Activated CD4-positive, alpha-beta memory T cell treated with anti-CD3 and anti-CD28 coated beads, Interleukin-2, amount 10 ng/mL, durations not matched to agents 7 days and 5 days (primary cell): ENCODE results near the gene PTPN20. TPM values are rescaled to one million over a fixed set of nuclear protein-coding genes. Genes with fewer than 3 reads are reported as not detected.

Experiments
- CTCF ChIA-PET: fragments of 350-600 bp; sonication (Branson Sonifier 250); formaldehyde crosslinking; loops from one replicate; lab custom pipeline; 2021; ENCODE audit warnings: antibody characterized with exemption, inconsistent platforms; lab: Charles Lee
- POLR2A ChIA-PET: fragments of 350-600 bp; sonication (Branson Sonifier 250); formaldehyde crosslinking; loops from one replicate; lab custom pipeline; 2021; ENCODE audit warnings: antibody characterized with exemption; lab: Charles Lee
- DNase-seq: peaks from one replicate; pipeline ENCODE4 v3.0.0-alpha.2; 2020
- H3K27ac Mint-ChIP-seq: one replicate; pipeline ENCODE4 v1.8.0; 2021; ENCODE audit warnings: mild to moderate bottlenecking, mixed read lengths
- H3K27me3 Mint-ChIP-seq: one replicate; pipeline ENCODE4 v1.8.0; 2021; ENCODE audit warnings: mixed read lengths
- H3K36me3 Mint-ChIP-seq: one replicate; pipeline ENCODE4 v1.8.0; 2021; ENCODE audit warnings: low read depth, mixed read lengths
- H3K4me1 Mint-ChIP-seq: one replicate; pipeline ENCODE4 v1.8.0; 2021; ENCODE audit warnings: mixed read lengths
- H3K4me3 Mint-ChIP-seq: one replicate; pipeline ENCODE4 v1.8.0; 2021; ENCODE audit warnings: mild to moderate bottlenecking, mixed read lengths
- H3K9me3 Mint-ChIP-seq: one replicate; pipeline ENCODE4 v1.8.0; 2021; ENCODE audit warnings: mixed read lengths
- total RNA-seq, 2 experiments: library from RNA; stranded (reverse); gene quantifications; one replicate each; pipeline ENCODE4 v1.2.3, GENCODE V29; 2021

Gene PTPN20
- total RNA-seq, 2 experiments from 2014 or later = 0.38 to 0.45 TPM

GRCh38 chr10:47035171-47035818 lies 124.1 kb downstream of the PTPN20 start:
- POLR2A ChIA-PET = no interaction called here
- Mint-ChIP-seq H3K27ac (no peak overlapping the region), H3K4me3 (no peak overlapping the region), H3K4me1 (no peaks in the 10 kb centered on the region), H3K27me3 (no peaks in the 10 kb centered on the region), H3K9me3 (no peaks in the 10 kb centered on the region), H3K36me3 (no peaks in the 10 kb centered on the region)
- CTCF ChIA-PET = no interaction called here
- DNase-seq = no peak

- no peaks in the 10 kb centered on the region for H3K4me1 Mint-ChIP-seq
- H3K36me3 Mint-ChIP-seq = no peaks in the 10 kb centered on the region
- ChIA-PET CTCF (no interaction called here), POLR2A (no interaction called here)
- no peak overlapping the region for H3K27ac Mint-ChIP-seq
- DNase-seq = no peak
- H3K9me3 Mint-ChIP-seq = no peaks in the 10 kb centered on the region
- H3K27me3 Mint-ChIP-seq = no peaks in the 10 kb centered on the region
- no peak overlapping the region for H3K4me3 Mint-ChIP-seq
These were observed 124.7 kb downstream of the PTPN20 start for GRCh38 chr10:47035819-47036337.

- POLR2A ChIA-PET = no interaction called here
- no peaks in the 10 kb centered on the region for H3K27me3 Mint-ChIP-seq
These were observed 125.5 kb downstream of the PTPN20 start for GRCh38 chr10:47036771-47037170.

GRCh38 chr10:47037654-47038425 lies 126.6 kb downstream of the PTPN20 start:
- H3K4me1 Mint-ChIP-seq = no peaks in the 10 kb centered on the region
- no peaks in the 10 kb centered on the region for H3K27me3 Mint-ChIP-seq
- no peak overlapping the region for H3K27ac Mint-ChIP-seq
- H3K36me3 Mint-ChIP-seq = no peaks in the 10 kb centered on the region
- H3K4me3 Mint-ChIP-seq = no peak overlapping the region
- POLR2A ChIA-PET = no interaction called here
- H3K9me3 Mint-ChIP-seq = no peaks in the 10 kb centered on the region
- DNase-seq = no peak
- CTCF ChIA-PET = no interaction called here

More at GRCh38 chr10:47036771-47037170, 125.5 kb downstream of the PTPN20 start:
- Mint-ChIP-seq H3K27ac (no peak overlapping the region), H3K4me1 (no peaks in the 10 kb centered on the region), H3K36me3 (no peaks in the 10 kb centered on the region), H3K4me3 (no peak overlapping the region), H3K9me3 (no peaks in the 10 kb centered on the region)
- CTCF ChIA-PET = no interaction called here
- no peak for DNase-seq

GRCh38 chr10:47038881-47039561 lies 127.8 kb downstream of the PTPN20 start:
- no peaks in the 10 kb centered on the region for H3K27me3 Mint-ChIP-seq
- H3K9me3 Mint-ChIP-seq = no peaks in the 10 kb centered on the region
- POLR2A ChIA-PET = no interaction called here
- H3K4me1 Mint-ChIP-seq = no peaks in the 10 kb centered on the region
- CTCF ChIA-PET = interaction anchor here (1.5 kb wide), 1 partner anchor 9 kb away, joined by 3 read pairs; no protein-coding TSS in a partner anchor
- H3K36me3 Mint-ChIP-seq = no peaks in the 10 kb centered on the region
- DNase-seq = no peak
- H3K4me3 Mint-ChIP-seq = no peak overlapping the region
- no peak overlapping the region for H3K27ac Mint-ChIP-seq

GRCh38 chr10:47039562-47039913 lies 128.3 kb downstream of the PTPN20 start:
- ChIA-PET POLR2A (no interaction called here), CTCF (interaction anchor here (1.5 kb wide), 1 partner anchor 8 kb away, joined by 3 read pairs; no protein-coding TSS in a partner anchor)
- no peaks in the 10 kb centered on the region for H3K4me1 Mint-ChIP-seq
- H3K4me3 Mint-ChIP-seq = no peak overlapping the region
- no peaks in the 10 kb centered on the region for H3K9me3 Mint-ChIP-seq
- H3K36me3 Mint-ChIP-seq = no peaks in the 10 kb centered on the region
- no peak overlapping the region for H3K27ac Mint-ChIP-seq
- H3K27me3 Mint-ChIP-seq = no peaks in the 10 kb centered on the region
- DNase-seq = no peak

GRCh38 chr10:47040041-47040491 lies 128.8 kb downstream of the PTPN20 start:
- no peaks in the 10 kb centered on the region for H3K9me3 Mint-ChIP-seq
- no peaks in the 10 kb centered on the region for H3K36me3 Mint-ChIP-seq
- CTCF ChIA-PET = interaction anchor here (1.5 kb wide), 1 partner anchor 8 kb away, joined by 3 read pairs; no protein-coding TSS in a partner anchor
- POLR2A ChIA-PET = no interaction called here
- no peaks in the 10 kb centered on the region for H3K4me1 Mint-ChIP-seq
- no peak overlapping the region for H3K4me3 Mint-ChIP-seq
- no peak overlapping the region for H3K27ac Mint-ChIP-seq
- no peak for DNase-seq
- no peaks in the 10 kb centered on the region for H3K27me3 Mint-ChIP-seq

GRCh38 chr10:47040681-47041080 lies 129.5 kb downstream of the PTPN20 start:
- Mint-ChIP-seq H3K4me1 (no peaks in the 10 kb centered on the region), H3K27ac (no peak overlapping the region), H3K36me3 (no peaks in the 10 kb centered on the region), H3K9me3 (no peaks in the 10 kb centered on the region), H3K4me3 (no peak overlapping the region), H3K27me3 (no peaks in the 10 kb centered on the region)
- no peak for DNase-seq
- POLR2A ChIA-PET = no interaction called here
- CTCF ChIA-PET = no interaction called here

- Mint-ChIP-seq H3K27ac (no peak overlapping the region), H3K4me1 (no peaks in the 10 kb centered on the region), H3K36me3 (no peaks in the 10 kb centered on the region), H3K27me3 (no peaks in the 10 kb centered on the region), H3K4me3 (no peak overlapping the region), H3K9me3 (no peaks in the 10 kb centered on the region)
- POLR2A ChIA-PET = no interaction called here
- DNase-seq = no peak
- CTCF ChIA-PET = no interaction called here
These were observed 130.4 kb downstream of the PTPN20 start for GRCh38 chr10:47041396-47042198.

- H3K4me3 Mint-ChIP-seq = no peak overlapping the region
- CTCF ChIA-PET = no interaction called here
- POLR2A ChIA-PET = no interaction called here
These were observed 130.9 kb downstream of the PTPN20 start for GRCh38 chr10:47042199-47042473.

GRCh38 chr10:47042780-47043750 lies 131.8 kb downstream of the PTPN20 start:
- CTCF ChIA-PET = no interaction called here
- Mint-ChIP-seq H3K27me3 (no peaks in the 10 kb centered on the region), H3K27ac (no peak overlapping the region), H3K36me3 (no peaks in the 10 kb centered on the region), H3K4me3 (no peak overlapping the region), H3K4me1 (peaks cover 3% of the 10 kb centered on the region), H3K9me3 (no peaks in the 10 kb centered on the region)
- DNase-seq = no peak
- POLR2A ChIA-PET = no interaction called here

More at GRCh38 chr10:47042199-47042473, 130.9 kb downstream of the PTPN20 start:
- DNase-seq = no peak
- no peak overlapping the region for H3K27ac Mint-ChIP-seq
- no peaks in the 10 kb centered on the region for H3K9me3 Mint-ChIP-seq
- no peaks in the 10 kb centered on the region for H3K36me3 Mint-ChIP-seq
- H3K4me1 Mint-ChIP-seq = no peaks in the 10 kb centered on the region
- no peaks in the 10 kb centered on the region for H3K27me3 Mint-ChIP-seq
